Measurements from ENCODE around the gene RUSC2. TPM values are rescaled to one million over a fixed set of nuclear protein-coding genes. Genes with fewer than 3 reads are reported as not detected.

The RUSC2 gene
- total RNA-seq, 1 donor from 2014 or later = 31.5 TPM

- peak overlapping the region; percentile 43 for H3K4me3 ChIP-seq
- peak overlapping the region; percentile 80 for H3K27ac ChIP-seq
- H3K4me1 ChIP-seq = peaks cover 24% of the 10 kb centered on the region
- intact Hi-C loops (cut with DNase I) = no loop called here
- ATAC-seq (peak; percentile 36), DNase-seq (no peak)
- no peaks in the 10 kb centered on the region for H3K9me3 ChIP-seq
- TF ChIP-seq, protein P1, sequence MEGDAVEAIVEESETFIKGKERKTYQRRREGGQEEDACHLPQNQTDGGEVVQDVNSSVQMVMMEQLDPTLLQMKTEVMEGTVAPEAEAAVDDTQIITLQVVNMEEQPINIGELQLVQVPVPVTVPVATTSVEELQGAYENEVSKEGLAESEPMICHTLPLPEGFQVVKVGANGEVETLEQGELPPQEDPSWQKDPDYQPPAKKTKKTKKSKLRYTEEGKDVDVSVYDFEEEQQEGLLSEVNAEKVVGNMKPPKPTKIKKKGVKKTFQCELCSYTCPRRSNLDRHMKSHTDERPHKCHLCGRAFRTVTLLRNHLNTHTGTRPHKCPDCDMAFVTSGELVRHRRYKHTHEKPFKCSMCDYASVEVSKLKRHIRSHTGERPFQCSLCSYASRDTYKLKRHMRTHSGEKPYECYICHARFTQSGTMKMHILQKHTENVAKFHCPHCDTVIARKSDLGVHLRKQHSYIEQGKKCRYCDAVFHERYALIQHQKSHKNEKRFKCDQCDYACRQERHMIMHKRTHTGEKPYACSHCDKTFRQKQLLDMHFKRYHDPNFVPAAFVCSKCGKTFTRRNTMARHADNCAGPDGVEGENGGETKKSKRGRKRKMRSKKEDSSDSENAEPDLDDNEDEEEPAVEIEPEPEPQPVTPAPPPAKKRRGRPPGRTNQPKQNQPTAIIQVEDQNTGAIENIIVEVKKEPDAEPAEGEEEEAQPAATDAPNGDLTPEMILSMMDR (IDR thresholded peaks at IDR 0.05) = no peak
- no peaks in the 10 kb centered on the region for H3K27me3 ChIP-seq
- H3K36me3 ChIP-seq = no peaks in the 10 kb centered on the region
Measured at GRCh38 chr9:35537913-35538312, 48.0 kb downstream of the RUSC2 start.

DNA sequence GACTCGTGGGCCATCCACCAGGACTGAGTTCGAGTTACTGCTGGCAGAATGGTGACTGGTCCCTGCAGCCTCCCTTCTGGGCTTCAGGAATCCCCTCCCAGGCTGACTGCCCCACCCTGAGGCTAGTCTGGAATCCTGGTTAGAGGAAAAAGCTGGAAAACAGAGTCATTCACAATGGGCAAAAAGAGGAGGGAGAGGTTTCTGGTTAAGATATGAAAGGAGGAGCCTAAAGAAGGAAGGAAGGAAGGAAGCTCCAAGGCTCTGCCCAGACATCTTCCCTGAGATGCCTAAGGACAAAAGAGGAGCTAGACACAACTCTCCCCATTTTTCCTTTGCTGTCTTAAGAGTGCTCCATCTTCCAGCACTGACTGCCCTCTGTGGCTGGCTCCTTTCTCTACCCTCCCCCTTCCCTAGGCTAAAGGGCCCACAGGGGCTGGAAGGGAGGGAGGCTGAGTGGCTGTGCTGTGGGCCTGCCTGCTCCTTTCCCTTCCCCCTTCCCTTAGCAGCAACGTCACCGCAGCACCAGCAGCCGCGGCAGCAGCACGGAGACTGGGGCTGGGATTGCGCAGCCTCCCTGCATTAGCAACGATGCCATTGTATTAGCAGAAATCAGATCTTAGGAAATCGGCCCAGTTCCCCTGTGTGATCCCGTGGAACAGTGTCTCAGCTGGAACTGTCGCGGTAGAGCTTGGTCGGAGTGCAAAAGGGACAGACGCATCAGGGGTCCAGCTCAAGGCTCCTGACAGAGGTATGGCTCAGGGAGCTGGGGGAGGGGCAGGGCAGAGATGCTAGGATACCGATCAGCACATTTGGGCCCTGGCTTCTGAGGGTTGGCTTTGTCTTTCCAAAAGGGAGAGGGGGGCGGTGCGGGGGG, 48.7 kb downstream of the RUSC2 start:
- Histone ChIP-seq H3K4me1 (peaks cover 24% of the 10 kb centered on the region), H3K36me3 (no peaks in the 10 kb centered on the region), H3K27me3 (no peaks in the 10 kb centered on the region), H3K27ac (peak overlapping the region; percentile 80), H3K9me3 (no peaks in the 10 kb centered on the region), H3K4me3 (peak overlapping the region; percentile 43)
- intact Hi-C loops (cut with DNase I) = no loop called here
- ATAC-seq = peak; percentile 93
- TF ChIP-seq, protein P1 (IDR thresholded peaks at IDR 0.05) = no peak
- peak; percentile 83 for DNase-seq

Other genes starting within 250 kb of the RUSC2 start
- 43.9 TPM for gene TESK1, start 115.2 kb downstream of the RUSC2 start, total RNA-seq
- gene CD72, start 128.3 kb downstream of the RUSC2 start, total RNA-seq = 3.0 TPM
- 2.2 TPM for gene SIT1, start 160.8 kb downstream of the RUSC2 start, total RNA-seq
- 30,828 TPM for gene RMRP, start 167.9 kb downstream of the RUSC2 start, total RNA-seq
- 31.1 TPM for gene CCDC107, start 168.2 kb downstream of the RUSC2 start, total RNA-seq
- gene ARHGEF39, start 175.1 kb downstream of the RUSC2 start, total RNA-seq = 0.38 TPM
- 0.55 TPM for gene CA9, start 183.8 kb downstream of the RUSC2 start, total RNA-seq
- 161 TPM for gene TPM2, start 199.8 kb downstream of the RUSC2 start, total RNA-seq
- 439 TPM for gene TLN1, start 242.1 kb downstream of the RUSC2 start, total RNA-seq
- gene CREB3, start 242.6 kb downstream of the RUSC2 start, total RNA-seq = 34.9 TPM